Peyer's patch (tissue), 4 donors: ENCODE results near the gene SDHC. TPM values are rescaled to one million over a fixed set of nuclear protein-coding genes. Genes with fewer than 3 reads are reported as not detected.

Experiments
- DNase-seq, 3 donors: peaks; one replicate each; pipeline ENCODE4 v3.0.0-alpha.2; 2017 to 2019
- H3K27ac ChIP-seq, 4 donors: fragments of 200-600 bp; sonication (generic); one replicate each; pipeline ENCODE4 v1.5.1; 2016 to 2019
- H3K27me3 ChIP-seq, 2 donors: fragments of 200-600 bp; sonication (generic); one replicate each; pipeline ENCODE4 v1.5.1; 2019
- H3K36me3 ChIP-seq, 3 donors: fragments of 200-600 bp; sonication (generic); one replicate each; pipeline ENCODE4 v1.5.1; 2016 to 2019
- H3K4me1 ChIP-seq, 4 donors: fragments of 200-600 bp; sonication (generic); one replicate each; pipeline ENCODE4 v1.5.1; 2016 to 2019
- H3K4me3 ChIP-seq, 4 donors: fragments of 200-600 bp; sonication (generic); 1 replicate in 3 of 4; 2 replicates in 1 of 4; pipeline ENCODE4 v1.5.1; 2016 to 2019; ENCODE audit warnings: mild to moderate bottlenecking in 1 of 4
- H3K9me3 ChIP-seq, 4 donors: fragments of 200-600 bp; sonication (generic); one replicate each; pipeline ENCODE4 v1.5.1; 2016 to 2019; ENCODE audit warnings: mild to moderate bottlenecking in 1 of 4
- CTCF ChIP-seq, 6 experiments: fragments of 450-650 bp in 4 of 6; fragments of 200-600 bp in 2 of 6; sonication (generic) in 1 of 6; IDR thresholded peaks; one replicate each; pipeline ENCODE4 v1.5.1; 2017 to 2019; ENCODE audit warnings: antibody characterized with exemption in 6 of 6, mild to moderate bottlenecking in 3 of 6, moderate library complexity in 1 of 6
- POLR2A ChIP-seq, 2 donors: fragments of 450-650 bp; IDR thresholded peaks; one replicate each; pipeline ENCODE4 v1.5.1; 2017; ENCODE audit warnings: antibody characterized with exemption in 2 of 2, mild to moderate bottlenecking in 2 of 2, moderate library complexity in 2 of 2
- total RNA-seq, 4 donors: library from RNA; depleted of rRNA; stranded (reverse); fragments of >200 nt; gene quantifications; one replicate each; pipeline ENCODE4 v1.1.0, GENCODE V29; 2016

The SDHC gene
- total RNA-seq, 4 donors from 2014 or later, result 33.3 to 85.5 (median 60.6) TPM

- peaks cover 0 to 16% (median 4%) of the 10 kb centered on the region in 4 donors for H3K4me1 ChIP-seq
- H3K27me3 ChIP-seq, result no peaks in the 10 kb centered on the region
- H3K36me3 ChIP-seq, result no peaks in the 10 kb centered on the region
- peak; percentile 85 to 96 (median 93) for DNase-seq
- TF ChIP-seq CTCF (IDR thresholded peaks at IDR 0.05), result peak in 5 of 6 experiments; percentile 15 to 39 (median 37)
- peak in 1 of 2 donors; percentile 57 for TF ChIP-seq POLR2A (IDR thresholded peaks at IDR 0.05)
- H3K27ac ChIP-seq, result peak overlapping the region; percentile 60 to 83 (median 72)
- H3K4me3 ChIP-seq, result peak overlapping the region; percentile 58 to 77 (median 73)
- no peaks in the 10 kb centered on the region for H3K9me3 ChIP-seq
Observed at GRCh38 chr1:161305867-161306519, 8.2 kb upstream of the SDHC start.

GRCh38 chr1:161307230-161307768 is 6.9 kb upstream of the SDHC start:
- Histone ChIP-seq H3K9me3 (no peaks in the 10 kb centered on the region), H3K27ac (peak overlapping the region in 2 of 4 donors; percentile 6 to 59), H3K4me1 (peaks cover 0 to 16% (median 4%) of the 10 kb centered on the region in 4 donors), H3K4me3 (no peak overlapping the region), H3K36me3 (no peaks in the 10 kb centered on the region), H3K27me3 (no peaks in the 10 kb centered on the region)
- TF ChIP-seq POLR2A (IDR thresholded peaks at IDR 0.05) (no peak), CTCF (IDR thresholded peaks at IDR 0.05) (no peak)
- peak in 1 of 3 donors; percentile 53 for DNase-seq

GRCh38 chr1:161307892-161308638 is 6.1 kb upstream of the SDHC start:
- Histone ChIP-seq H3K27ac (no peak overlapping the region), H3K27me3 (no peaks in the 10 kb centered on the region), H3K4me1 (peaks cover 0 to 16% (median 4%) of the 10 kb centered on the region in 4 donors), H3K4me3 (no peak overlapping the region), H3K9me3 (no peaks in the 10 kb centered on the region), H3K36me3 (no peaks in the 10 kb centered on the region)
- no peak for TF ChIP-seq CTCF (IDR thresholded peaks at IDR 0.05)
- no peak for TF ChIP-seq POLR2A (IDR thresholded peaks at IDR 0.05)
- DNase-seq, result no peak

- Histone ChIP-seq H3K36me3 (no peaks in the 10 kb centered on the region), H3K9me3 (no peaks in the 10 kb centered on the region), H3K4me1 (peaks cover 0 to 14% (median 5%) of the 10 kb centered on the region in 4 donors), H3K27ac (no peak within 1 kb of the TSS), H3K4me3 (no peak within 1 kb of the TSS), H3K27me3 (no peaks in the 10 kb centered on the region)
- TF ChIP-seq POLR2A (IDR thresholded peaks at IDR 0.05) (no peak), CTCF (IDR thresholded peaks at IDR 0.05) (no peak)
- DNase-seq, result no peak
Observed at GRCh38 chr1:161309868-161310267, 4.3 kb upstream of the SDHC start, which contains the start of gene MPZ. TSS of gene MPZ (minus strand) at chr1:161309968. CDS start at chr1:161309905, 63 bp downstream.

GRCh38 chr1:161311595-161312181 is 2.5 kb upstream of the SDHC start:
- H3K36me3 ChIP-seq, result no peaks in the 10 kb centered on the region
- H3K9me3 ChIP-seq, result no peaks in the 10 kb centered on the region
- peaks cover 0 to 18% (median 4%) of the 10 kb centered on the region in 4 donors for H3K4me1 ChIP-seq
- H3K27ac ChIP-seq, result no peak overlapping the region
- no peaks in the 10 kb centered on the region for H3K27me3 ChIP-seq
- H3K4me3 ChIP-seq, result no peak overlapping the region
- TF ChIP-seq POLR2A (IDR thresholded peaks at IDR 0.05) (no peak), CTCF (IDR thresholded peaks at IDR 0.05) (no peak)
- DNase-seq, result no peak
